SK-N-SH (cell line): ENCODE results near the gene SERTM1. TPM values are rescaled to one million over a fixed set of nuclear protein-coding genes. Genes with fewer than 3 reads are reported as not detected.

Experiments
- CTCF ChIA-PET: fragments of 300-600, 350-600 bp; formaldehyde crosslinking; extraction: SDS; loops from one replicate; lab custom pipeline; 2021; lab: Yijun Ruan, JAX
- POLR2A ChIA-PET: fragments of 350-600 bp; sonication (Branson Sonifier 250); formaldehyde crosslinking; extraction: SDS; loops from one replicate; lab custom pipeline; 2020; ENCODE audit warnings: antibody characterized with exemption, inconsistent platforms; lab: Yijun Ruan, JAX
- DNase-seq: peaks from one replicate; pipeline ENCODE4 v3.0.0; 2012
- H2AFZ ChIP-seq: fragments of 200-600 bp; sonication (generic); 2 replicates; pipeline ENCODE4 v1.8.1; 2016; ENCODE audit warnings: antibody characterized with exemption, mild to moderate bottlenecking, low read depth
- H3F3A ChIP-seq: fragments of 200-600 bp; sonication (generic); replicated peaks from 2 replicates; pipeline ENCODE3; 2016; ENCODE audit warnings: antibody characterized with exemption, mild to moderate bottlenecking; ENCODE audit not compliant: insufficient read depth
- H3K27ac ChIP-seq, 2 experiments: fragments of 200-500 bp in 1 of 2; fragments of 200-600 bp in 1 of 2; sonication (Bioruptor generic) in 1 of 2; sonication (generic), shearing (Covaris generic) in 1 of 2; 2 replicates each; pipeline versions ENCODE4 v1.5.1 to v1.6.1; 2014 to 2016; ENCODE audit warnings: low read depth in 2 of 2, inconsistent platforms in 1 of 2, low read length in 1 of 2, mild to moderate bottlenecking in 1 of 2, mixed read lengths in 1 of 2
- H3K27me3 ChIP-seq: fragments of 200-600 bp; sonication (generic), shearing (Covaris generic); 2 replicates; pipeline ENCODE4 v1.6.1; 2016; ENCODE audit warnings: mixed run types; ENCODE audit not compliant: insufficient read depth
- H3K36me3 ChIP-seq, 2 experiments: fragments of 200-500 bp in 1 of 2; fragments of 200-600 bp in 1 of 2; sonication (Bioruptor generic) in 1 of 2; sonication (generic) in 1 of 2; replicated peaks in 1 of 2; 2 replicates each; pipeline versions ENCODE3 to v1.5.1; 2014 to 2016; ENCODE audit warnings: low read length in 1 of 2, mild to moderate bottlenecking in 1 of 2; ENCODE audit not compliant: insufficient read depth in 2 of 2, control insufficient read depth in 1 of 2
- H3K4me1 ChIP-seq, 2 experiments: fragments of 200-500 bp in 1 of 2; fragments of 200-600 bp in 1 of 2; sonication (Bioruptor generic) in 1 of 2; sonication (generic), shearing (Covaris generic) in 1 of 2; 2 replicates each; pipeline versions ENCODE4 v1.5.1 to v1.6.1; 2014 to 2016; ENCODE audit warnings: low read depth in 1 of 2, low read length in 1 of 2, mixed run types in 1 of 2; ENCODE audit not compliant: insufficient read depth in 2 of 2, control insufficient read depth in 1 of 2
- H3K4me2 ChIP-seq: fragments of 200-600 bp; sonication (generic), shearing (Covaris generic); 2 replicates; pipeline ENCODE4 v1.6.1; 2017; ENCODE audit warnings: mixed run types
- H3K4me3 ChIP-seq, 2 experiments: fragments of 200-500 bp in 1 of 2; fragments of 200-600 bp in 1 of 2; sonication (Bioruptor generic) in 1 of 2; sonication (generic), shearing (Covaris generic) in 1 of 2; 2 replicates each; pipeline versions ENCODE4 v1.5.1 to v1.8.1; 2014 to 2016; ENCODE audit warnings: low read depth in 2 of 2, inconsistent platforms in 1 of 2, low read length in 1 of 2, mild to moderate bottlenecking in 1 of 2, mixed read lengths in 1 of 2, moderate library complexity in 1 of 2
- H3K79me2 ChIP-seq: fragments of 200-600 bp; sonication (generic); 2 replicates; pipeline ENCODE4 v1.8.1; 2017; ENCODE audit warnings: mild to moderate bottlenecking; ENCODE audit not compliant: insufficient read depth
- H3K9ac ChIP-seq: fragments of 200-600 bp; sonication (generic); 2 replicates; pipeline ENCODE4 v1.6.1; 2017; ENCODE audit warnings: mixed run types
- H3K9me2 ChIP-seq: fragments of 200-600 bp; sonication (generic); 2 replicates; pipeline ENCODE4 v1.6.1; 2017; ENCODE audit warnings: mixed run types
- H3K9me3 ChIP-seq: fragments of 200-600 bp; sonication (generic); 2 replicates; pipeline ENCODE4 v1.6.1; 2017; ENCODE audit warnings: mixed run types, mild to moderate bottlenecking, moderate library complexity
- H4K20me1 ChIP-seq: fragments of 200-600 bp; sonication (generic); 2 replicates; pipeline ENCODE4 v1.6.1; 2017; ENCODE audit warnings: mild to moderate bottlenecking, mixed run types; ENCODE audit not compliant: insufficient read depth
- ELF1 ChIP-seq: IDR thresholded peaks from 2 replicates; pipeline ENCODE4 v1.4.0; 2012
- EZH2phosphoT487 ChIP-seq: fragments of 200-600 bp; sonication (generic); IDR thresholded peaks from 2 replicates; pipeline ENCODE4 v1.6.1; 2017; ENCODE audit warnings: low read depth, mixed run types, mild to moderate bottlenecking, antibody characterized with exemption, moderate library complexity, borderline replicate concordance
- FOSL2 ChIP-seq: IDR thresholded peaks from 2 replicates; pipeline ENCODE4 v1.4.0; 2012; ENCODE audit warnings: low read depth, mild to moderate bottlenecking, moderate library complexity, borderline replicate concordance
- IRF3 ChIP-seq: fragments of 150-350 bp; IDR thresholded peaks from 2 replicates; pipeline ENCODE4 v1.6.1; 2016; ENCODE audit warnings: mild to moderate bottlenecking, low read depth, low read length
- MAX ChIP-seq: IDR thresholded peaks from 2 replicates; pipeline ENCODE4 v1.4.0; 2012; ENCODE audit warnings: low read depth
- MEF2A ChIP-seq: IDR thresholded peaks from 2 replicates; pipeline ENCODE4 v1.4.0; 2012; ENCODE audit warnings: low read depth, borderline replicate concordance
- NFIC ChIP-seq: IDR thresholded peaks from 2 replicates; pipeline ENCODE4 v1.4.0; 2012; ENCODE audit warnings: borderline replicate concordance
- PBX3 ChIP-seq: IDR thresholded peaks from 2 replicates; pipeline ENCODE4; 2012
- SIN3A ChIP-seq: IDR thresholded peaks from 2 replicates; pipeline ENCODE4 v1.6.1; 2012; ENCODE audit warnings: low read depth, mild to moderate bottlenecking, low read length, moderate library complexity, borderline replicate concordance
- TAF1 ChIP-seq: IDR thresholded peaks from 2 replicates; pipeline ENCODE4 v1.6.1; 2012; ENCODE audit warnings: low read depth, mild to moderate bottlenecking, low read length, moderate library complexity, borderline replicate concordance
- TCF12 ChIP-seq: IDR thresholded peaks from 2 replicates; pipeline ENCODE4 v1.4.0; 2012
- USF1 ChIP-seq: IDR thresholded peaks from 2 replicates; pipeline ENCODE4 v1.4.0; 2012; ENCODE audit warnings: low read depth, borderline replicate concordance
- USF2 ChIP-seq: fragments of 150-350 bp; IDR thresholded peaks from 2 replicates; pipeline ENCODE4 v1.6.1; 2017; ENCODE audit warnings: antibody characterized with exemption, low read length, low read depth, borderline replicate concordance
- WGBS: methylation state at CpG from one replicate; pipeline ENCODE4 v1.1.6; 2017; ENCODE audit warnings: low lambda C conversion rate; 5-methylcytosine and 5-hydroxymethylcytosine counted together
- polyA plus RNA-seq, 3 experiments: library from polyadenylated mRNA; depleted of rRNA; stranded (reverse); fragments of >200 nt; gene quantifications; 2 replicates each; pipeline ENCODE4 v1.2.3, GENCODE V29; 2012

SERTM1 gene
- polyA plus RNA-seq, 1 of the 3 experiments (the other 2 are of a cell fraction): 0.05 TPM

GRCh38 chr13:36712770-36713169 lies 39.0 kb downstream of the SERTM1 start:
- H3K27me3 ChIP-seq: no peaks in the 10 kb centered on the region
- no peaks in the 10 kb centered on the region for H3K36me3 ChIP-seq
- no peak overlapping the region for H3K9ac ChIP-seq
- no peaks in the 10 kb centered on the region for H3K79me2 ChIP-seq
- ChIA-PET POLR2A (no interaction called here), CTCF (interaction anchor here (1.1 to 1.4 kb wide), 2 partner anchors 291 to 293 kb away, joined by 3 to 4 read pairs; no protein-coding TSS in a partner anchor)
- DNase-seq: peak; percentile 7
- H3K9me3 ChIP-seq: no peaks in the 10 kb centered on the region
- H3K4me2 ChIP-seq: peak overlapping the region; percentile 34
- TF ChIP-seq USF2 (no peak), TCF12 (peak; percentile 44; the same call in 1 of the 2 replicates), FOSL2 (peak; percentile 9; the same call in 1 of the 2 replicates)
- no peaks in the 10 kb centered on the region for H4K20me1 ChIP-seq
- no peak overlapping the region for H2AFZ ChIP-seq
- H3K27ac ChIP-seq: no peak overlapping the region; a peak in 1 of 4 replicates
- WGBS: 17% methylated on average over 5 of the region's 5 CpGs
- no peaks in the 10 kb centered on the region for H3F3A ChIP-seq
- H3K4me3 ChIP-seq: no peak overlapping the region; a peak in 1 of 4 replicates
- peaks cover 2 to 22% of the 10 kb centered on the region in 2 experiments; a peak in 2 of 4 replicates for H3K4me1 ChIP-seq
- no peaks in the 10 kb centered on the region for H3K9me2 ChIP-seq

GRCh38 chr13:36713887-36714286 lies 40.1 kb downstream of the SERTM1 start:
- CTCF ChIA-PET: interaction anchor here (0.7 to 1.4 kb wide), 3 partner anchors 10 to 294 kb away, joined by 3 read pairs; no protein-coding TSS in a partner anchor
- Histone ChIP-seq H4K20me1 (no peaks in the 10 kb centered on the region), H3K9ac (no peak overlapping the region), H3K27me3 (no peaks in the 10 kb centered on the region), H3K9me2 (no peaks in the 10 kb centered on the region), H3K4me1 (peaks cover 2 to 27% of the 10 kb centered on the region in 2 experiments; a peak in 2 of 4 replicates), H3K9me3 (no peaks in the 10 kb centered on the region), H3K4me3 (no peak overlapping the region), H2AFZ (no peak overlapping the region), H3K4me2 (no peak overlapping the region), H3K27ac (no peak overlapping the region), H3K36me3 (no peaks in the 10 kb centered on the region), H3F3A (no peaks in the 10 kb centered on the region), H3K79me2 (no peaks in the 10 kb centered on the region)
- DNase-seq: no peak
- no peak for TF ChIP-seq USF1
- TF ChIP-seq EZH2phosphoT487: no peak
- no peak for TF ChIP-seq SIN3A
- no peak for TF ChIP-seq USF2
- no peak for TF ChIP-seq IRF3
- no peak for TF ChIP-seq MAX
- no peak for TF ChIP-seq PBX3
- TF ChIP-seq TCF12: no peak
- no peak for TF ChIP-seq MEF2A
- TF ChIP-seq NFIC: no peak
- TF ChIP-seq TAF1: no peak
- TF ChIP-seq ELF1: no peak
- no peak for TF ChIP-seq FOSL2
- POLR2A ChIA-PET: no interaction called here
- WGBS: 2% methylated on average over 2 of the region's 2 CpGs
